Neural cell (in vitro differentiated cells): Measurements from ENCODE around the gene TDP1. TPM values are rescaled to one million over a fixed set of nuclear protein-coding genes. Genes with fewer than 3 reads are reported as not detected.

Experiments
- H2AFZ ChIP-seq: fragments of 200-600, 300-800 bp; sonication (generic), shearing (Covaris generic); 2 replicates; pipeline ENCODE4 v1.6.0; 2014; ENCODE audit warnings: low read depth, mild to moderate bottlenecking, antibody characterized with exemption, low read length, moderate library complexity
- H3F3A ChIP-seq: fragments of 200-600 bp; shearing (Covaris generic); 2 replicates; pipeline ENCODE4 v1.6.1; 2016; ENCODE audit warnings: mild to moderate bottlenecking, moderate library complexity, mixed read lengths, antibody characterized with exemption, low read length; ENCODE audit not compliant: insufficient read depth, poor library complexity, severe bottlenecking
- H3K27ac ChIP-seq: fragments of 200-600, 300-800 bp; sonication (generic), shearing (Covaris generic); 2 replicates; pipeline ENCODE4 v1.5.1; 2014; ENCODE audit warnings: mild to moderate bottlenecking, low read length, moderate library complexity
- H3K27me3 ChIP-seq: fragments of 300-800, 200-600 bp; sonication (generic), shearing (Covaris generic); 2 replicates; pipeline ENCODE4 v1.6.0; 2014; ENCODE audit warnings: mild to moderate bottlenecking, low read depth, low read length, moderate library complexity; ENCODE audit not compliant: insufficient read depth
- H3K36me3 ChIP-seq: fragments of 300-800, 200-600 bp; sonication (generic), shearing (Covaris generic); 2 replicates; pipeline ENCODE4 v1.5.1; 2014; ENCODE audit warnings: mild to moderate bottlenecking, antibody characterized with exemption, low read length, moderate library complexity; ENCODE audit not compliant: insufficient read depth
- H3K4me2 ChIP-seq: fragments of 300-800, 200-600 bp; sonication (generic), shearing (Covaris generic); 2 replicates; pipeline ENCODE4 v1.6.0; 2014; ENCODE audit warnings: mild to moderate bottlenecking, low read length
- H3K4me3 ChIP-seq: fragments of 300-800, 200-600 bp; sonication (generic), shearing (Covaris generic); 2 replicates; pipeline ENCODE4 v1.5.1; 2014; ENCODE audit warnings: mild to moderate bottlenecking, low read length, moderate library complexity
- H3K79me2 ChIP-seq: fragments of 200-600 bp; shearing (Covaris generic); replicated peaks from 2 replicates; pipeline ENCODE4 v1.6.0; 2014; ENCODE audit warnings: mild to moderate bottlenecking, low read length, moderate library complexity; ENCODE audit not compliant: insufficient read depth
- H3K9ac ChIP-seq: fragments of 300-800, 200-600 bp; sonication (generic), shearing (Covaris generic); 2 replicates; pipeline ENCODE4 v1.6.1; 2016; ENCODE audit warnings: mild to moderate bottlenecking, low read length, mixed read lengths
- H3K9me2 ChIP-seq: fragments of 200-600 bp; shearing (Covaris generic); 2 replicates; pipeline ENCODE4 v1.6.1; 2016; ENCODE audit warnings: mild to moderate bottlenecking, low read length, mixed read lengths; ENCODE audit not compliant: insufficient read depth
- H3K9me3 ChIP-seq: fragments of 200-600, 300-800 bp; sonication (generic), shearing (Covaris generic); 2 replicates; pipeline ENCODE4 v1.6.1; 2016; ENCODE audit warnings: mild to moderate bottlenecking, mixed run types, low read length, moderate library complexity, mixed read lengths
- H4K20me1 ChIP-seq: fragments of 200-600 bp; shearing (Covaris generic); 2 replicates; pipeline ENCODE4 v1.6.1; 2016; ENCODE audit warnings: mild to moderate bottlenecking, mixed run types; ENCODE audit not compliant: insufficient read depth
- EP300 ChIP-seq: fragments of 450-650 bp; conservative IDR thresholded peaks from 2 replicates; pipeline ENCODE4 v1.6.1; 2014; ENCODE audit warnings: antibody characterized with exemption, mild to moderate bottlenecking, moderate library complexity; ENCODE audit not compliant: poor library complexity, severe bottlenecking
- EZH2 ChIP-seq: fragments of 200-600, 300-800 bp; shearing (Covaris generic), sonication (generic); IDR thresholded peaks from 2 replicates; pipeline ENCODE4 v1.6.1; 2014; ENCODE audit warnings: antibody characterized with exemption, low read length, borderline replicate concordance, mild to moderate bottlenecking; ENCODE audit not compliant: insufficient read depth, poor library complexity, severe bottlenecking
- MXI1 ChIP-seq: fragments of 450-650 bp; conservative IDR thresholded peaks from 2 replicates; pipeline ENCODE4 v1.6.1; 2014; ENCODE audit warnings: antibody characterized with exemption, mild to moderate bottlenecking; ENCODE audit not compliant: poor library complexity, severe bottlenecking
- POLR2AphosphoS5 ChIP-seq: IDR thresholded peaks from 2 replicates; pipeline ENCODE4 v1.6.1; 2012
- RAD21 ChIP-seq: fragments of 450-650 bp; conservative IDR thresholded peaks from 2 replicates; pipeline ENCODE4 v1.6.1; 2014; ENCODE audit warnings: antibody characterized with exemption, mild to moderate bottlenecking, moderate library complexity
- SMC3 ChIP-seq: fragments of 450-650 bp; conservative IDR thresholded peaks from 2 replicates; pipeline ENCODE4 v1.6.1; 2014; ENCODE audit warnings: antibody characterized with exemption, mild to moderate bottlenecking, moderate library complexity; ENCODE audit not compliant: poor library complexity
- TAF1 ChIP-seq: IDR thresholded peaks from 2 replicates; pipeline ENCODE4 v1.6.1; 2012; ENCODE audit warnings: low read depth
- polyA plus RNA-seq: library from polyadenylated mRNA; depleted of rRNA; stranded (reverse); fragments of >200 nt; gene quantifications from 2 replicates; pipeline ENCODE4 v1.2.3, GENCODE V29; 2014
- TF ChIP-seq, protein P1 (sequence below): IDR thresholded peaks from 2 replicates; pipeline ENCODE4 v1.6.1; 2012; ENCODE audit warnings: borderline replicate concordance
- TF ChIP-seq, protein P2 (sequence below): fragments of 450-650 bp; IDR thresholded peaks from 2 replicates; pipeline ENCODE4 v1.5.1; 2014; ENCODE audit warnings: antibody characterized with exemption, mild to moderate bottlenecking, moderate library complexity; ENCODE audit not compliant: poor library complexity, severe bottlenecking

TDP1 gene
- polyA plus RNA-seq, 1 donor from 2014 or later, result 29.1 TPM

DNA sequence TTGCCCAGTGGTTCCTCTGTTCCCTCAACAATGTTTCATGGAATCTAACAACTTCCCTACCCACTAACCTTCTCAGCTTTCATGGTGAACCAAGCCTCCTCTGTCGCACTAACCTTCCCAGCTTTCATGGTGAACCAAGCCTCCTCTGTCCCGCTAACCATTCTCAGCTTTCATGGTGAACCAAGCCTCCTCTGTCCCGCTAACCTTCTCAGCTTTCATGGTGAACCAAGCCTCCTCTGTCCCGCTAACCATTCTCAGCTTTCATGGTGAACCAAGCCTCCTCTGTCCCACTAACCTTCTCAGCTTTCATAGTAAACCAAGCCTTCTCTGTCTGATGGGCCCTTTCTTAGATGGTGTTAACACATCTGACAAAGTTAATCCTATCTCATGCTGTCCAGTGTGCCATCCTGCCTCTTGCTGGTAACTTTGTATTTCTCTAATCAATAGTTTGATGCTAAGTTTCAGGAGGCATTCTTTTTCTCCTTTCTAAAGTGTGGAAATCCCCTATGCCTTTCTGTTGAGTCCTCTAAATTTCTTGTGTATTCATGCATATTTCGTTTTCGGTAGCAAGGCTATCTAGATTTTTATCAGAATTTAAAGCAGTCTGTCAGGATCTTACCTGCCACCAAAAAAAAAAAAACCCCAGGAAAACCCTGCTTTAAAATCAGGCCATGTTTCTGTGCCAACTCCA lies 79.3 kb downstream of the TDP1 start:
- H3K79me2 ChIP-seq, result no peaks in the 10 kb centered on the region
- H3K9ac ChIP-seq, result no peak overlapping the region
- H3K4me3 ChIP-seq, result no peak overlapping the region
- no peak overlapping the region for H2AFZ ChIP-seq
- H4K20me1 ChIP-seq, result no peaks in the 10 kb centered on the region
- H3K27me3 ChIP-seq, result no peaks in the 10 kb centered on the region
- H3K9me2 ChIP-seq, result no peaks in the 10 kb centered on the region
- H3K27ac ChIP-seq, result no peak overlapping the region
- H3K36me3 ChIP-seq, result peaks cover 9% of the 10 kb centered on the region
- H3F3A ChIP-seq, result no peaks in the 10 kb centered on the region
- no peaks in the 10 kb centered on the region for H3K9me3 ChIP-seq
- no peak overlapping the region for H3K4me2 ChIP-seq
- TF ChIP-seq, protein P1, sequence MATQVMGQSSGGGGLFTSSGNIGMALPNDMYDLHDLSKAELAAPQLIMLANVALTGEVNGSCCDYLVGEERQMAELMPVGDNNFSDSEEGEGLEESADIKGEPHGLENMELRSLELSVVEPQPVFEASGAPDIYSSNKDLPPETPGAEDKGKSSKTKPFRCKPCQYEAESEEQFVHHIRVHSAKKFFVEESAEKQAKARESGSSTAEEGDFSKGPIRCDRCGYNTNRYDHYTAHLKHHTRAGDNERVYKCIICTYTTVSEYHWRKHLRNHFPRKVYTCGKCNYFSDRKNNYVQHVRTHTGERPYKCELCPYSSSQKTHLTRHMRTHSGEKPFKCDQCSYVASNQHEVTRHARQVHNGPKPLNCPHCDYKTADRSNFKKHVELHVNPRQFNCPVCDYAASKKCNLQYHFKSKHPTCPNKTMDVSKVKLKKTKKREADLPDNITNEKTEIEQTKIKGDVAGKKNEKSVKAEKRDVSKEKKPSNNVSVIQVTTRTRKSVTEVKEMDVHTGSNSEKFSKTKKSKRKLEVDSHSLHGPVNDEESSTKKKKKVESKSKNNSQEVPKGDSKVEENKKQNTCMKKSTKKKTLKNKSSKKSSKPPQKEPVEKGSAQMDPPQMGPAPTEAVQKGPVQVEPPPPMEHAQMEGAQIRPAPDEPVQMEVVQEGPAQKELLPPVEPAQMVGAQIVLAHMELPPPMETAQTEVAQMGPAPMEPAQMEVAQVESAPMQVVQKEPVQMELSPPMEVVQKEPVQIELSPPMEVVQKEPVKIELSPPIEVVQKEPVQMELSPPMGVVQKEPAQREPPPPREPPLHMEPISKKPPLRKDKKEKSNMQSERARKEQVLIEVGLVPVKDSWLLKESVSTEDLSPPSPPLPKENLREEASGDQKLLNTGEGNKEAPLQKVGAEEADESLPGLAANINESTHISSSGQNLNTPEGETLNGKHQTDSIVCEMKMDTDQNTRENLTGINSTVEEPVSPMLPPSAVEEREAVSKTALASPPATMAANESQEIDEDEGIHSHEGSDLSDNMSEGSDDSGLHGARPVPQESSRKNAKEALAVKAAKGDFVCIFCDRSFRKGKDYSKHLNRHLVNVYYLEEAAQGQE, result no peak
- TF ChIP-seq POLR2AphosphoS5 (no peak), RAD21 (no peak), SMC3 (no peak), EZH2 (no peak), TAF1 (no peak), MXI1 (no peak), EP300 (no peak)
- TF ChIP-seq, protein P2, sequence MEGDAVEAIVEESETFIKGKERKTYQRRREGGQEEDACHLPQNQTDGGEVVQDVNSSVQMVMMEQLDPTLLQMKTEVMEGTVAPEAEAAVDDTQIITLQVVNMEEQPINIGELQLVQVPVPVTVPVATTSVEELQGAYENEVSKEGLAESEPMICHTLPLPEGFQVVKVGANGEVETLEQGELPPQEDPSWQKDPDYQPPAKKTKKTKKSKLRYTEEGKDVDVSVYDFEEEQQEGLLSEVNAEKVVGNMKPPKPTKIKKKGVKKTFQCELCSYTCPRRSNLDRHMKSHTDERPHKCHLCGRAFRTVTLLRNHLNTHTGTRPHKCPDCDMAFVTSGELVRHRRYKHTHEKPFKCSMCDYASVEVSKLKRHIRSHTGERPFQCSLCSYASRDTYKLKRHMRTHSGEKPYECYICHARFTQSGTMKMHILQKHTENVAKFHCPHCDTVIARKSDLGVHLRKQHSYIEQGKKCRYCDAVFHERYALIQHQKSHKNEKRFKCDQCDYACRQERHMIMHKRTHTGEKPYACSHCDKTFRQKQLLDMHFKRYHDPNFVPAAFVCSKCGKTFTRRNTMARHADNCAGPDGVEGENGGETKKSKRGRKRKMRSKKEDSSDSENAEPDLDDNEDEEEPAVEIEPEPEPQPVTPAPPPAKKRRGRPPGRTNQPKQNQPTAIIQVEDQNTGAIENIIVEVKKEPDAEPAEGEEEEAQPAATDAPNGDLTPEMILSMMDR, result no peak

DNA sequence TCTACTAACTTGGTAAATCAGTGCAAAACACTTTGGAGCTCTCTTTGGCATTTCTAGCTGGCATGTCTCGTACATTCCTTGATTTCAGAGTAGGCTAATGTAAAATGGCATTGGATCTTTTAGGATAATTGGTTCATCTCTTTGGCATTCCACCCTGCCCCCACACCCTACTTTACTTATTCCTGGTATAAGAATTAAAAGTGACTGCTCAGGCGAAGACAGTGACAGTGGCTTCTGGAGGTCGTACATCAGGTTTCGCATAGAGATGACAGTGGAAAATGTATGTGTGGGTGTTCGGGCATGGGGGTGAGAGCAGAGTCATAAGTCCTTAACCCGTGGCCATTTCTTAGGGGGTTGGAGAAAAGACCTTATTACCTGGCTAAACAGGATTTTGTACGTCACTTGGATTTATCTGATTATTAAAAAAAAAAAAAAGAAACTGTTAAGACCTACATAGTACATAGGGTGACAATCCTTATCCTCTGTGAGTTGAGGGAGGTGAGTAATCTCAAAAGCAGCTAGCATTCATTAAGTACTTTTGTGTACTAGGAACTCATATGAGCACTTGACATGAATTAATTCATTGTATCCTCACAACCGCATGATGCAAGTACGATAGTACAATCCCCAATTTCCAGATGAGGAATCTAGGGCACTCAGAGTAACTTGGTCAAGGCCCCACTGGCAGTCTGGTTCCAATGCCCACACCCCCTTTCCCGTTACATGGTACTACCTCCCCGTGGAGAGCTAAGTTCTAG lies 83.7 kb downstream of the TDP1 start:
- no peaks in the 10 kb centered on the region for H3K27me3 ChIP-seq
- TF ChIP-seq, protein P2, result no peak
- TF ChIP-seq POLR2AphosphoS5 (no peak), SMC3 (no peak), TAF1 (no peak), EZH2 (no peak), MXI1 (no peak), RAD21 (no peak), EP300 (no peak)
- TF ChIP-seq, protein P1, result no peak
- no peak overlapping the region for H3K9ac ChIP-seq
- H3F3A ChIP-seq, result no peaks in the 10 kb centered on the region
- no peak overlapping the region for H3K4me2 ChIP-seq
- H4K20me1 ChIP-seq, result no peaks in the 10 kb centered on the region
- H3K79me2 ChIP-seq, result no peaks in the 10 kb centered on the region
- H3K27ac ChIP-seq, result no peak overlapping the region
- no peaks in the 10 kb centered on the region for H3K9me3 ChIP-seq
- no peak overlapping the region for H2AFZ ChIP-seq
- no peak overlapping the region for H3K4me3 ChIP-seq
- no peaks in the 10 kb centered on the region for H3K9me2 ChIP-seq
- peaks cover 5% of the 10 kb centered on the region for H3K36me3 ChIP-seq
